Activated CD8-positive, alpha-beta memory T cell treated with anti-CD3 and anti-CD28 coated beads for 24 hours (primary cell): ENCODE results near the gene CBX6.
A peak's percentile ranks its signal among the peaks of the same experiment; 100 is the strongest.
"Not testable (repeated sequence)": the region's sequence is repeated elsewhere in the genome, so short reads cannot be mapped to it uniquely, and the experiment has no call there.

Experiments used
- DNase-seq: peaks from one replicate; pipeline ENCODE4 v3.0.0-alpha.2; 2020

CBX6 gene

DNA sequence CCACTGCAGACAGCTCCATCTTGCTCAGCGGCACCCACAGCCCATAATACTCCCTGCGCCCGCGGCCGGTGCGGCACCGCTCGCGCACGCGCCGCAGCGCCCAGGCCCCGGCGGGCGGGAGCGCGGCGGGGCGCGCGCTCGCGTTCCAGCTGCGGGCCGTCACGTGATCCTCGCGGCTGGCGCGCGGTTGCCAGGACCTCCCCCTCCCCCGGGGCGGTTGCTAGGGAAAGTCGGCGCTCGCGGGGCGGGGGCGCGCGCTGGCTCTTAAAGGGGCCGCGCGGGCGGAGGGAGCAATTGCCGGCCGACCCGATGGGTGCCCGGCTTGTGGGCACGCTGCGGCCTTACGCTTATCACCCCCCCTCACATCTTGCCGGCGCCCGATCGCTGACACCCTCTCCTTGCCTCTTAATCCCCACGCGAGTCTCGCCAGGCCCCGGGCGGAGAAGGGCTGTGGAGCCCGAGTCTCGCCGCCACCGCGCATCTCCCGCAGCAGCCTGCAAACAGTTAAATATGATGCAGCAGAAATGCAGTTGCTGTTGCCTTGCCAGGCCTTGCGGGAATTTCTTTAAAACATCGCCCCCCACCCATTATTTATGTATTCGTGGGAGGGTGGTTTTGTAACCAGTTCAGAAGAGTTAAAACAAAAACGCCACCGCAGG, at the start of gene CBX6:
TSS of gene CBX6 (minus strand) at position 45 of the 659 bp plus-strand sequence. CDS start at position 19, 26 bp downstream.
- DNase-seq, result peak; percentile 97

DNA sequence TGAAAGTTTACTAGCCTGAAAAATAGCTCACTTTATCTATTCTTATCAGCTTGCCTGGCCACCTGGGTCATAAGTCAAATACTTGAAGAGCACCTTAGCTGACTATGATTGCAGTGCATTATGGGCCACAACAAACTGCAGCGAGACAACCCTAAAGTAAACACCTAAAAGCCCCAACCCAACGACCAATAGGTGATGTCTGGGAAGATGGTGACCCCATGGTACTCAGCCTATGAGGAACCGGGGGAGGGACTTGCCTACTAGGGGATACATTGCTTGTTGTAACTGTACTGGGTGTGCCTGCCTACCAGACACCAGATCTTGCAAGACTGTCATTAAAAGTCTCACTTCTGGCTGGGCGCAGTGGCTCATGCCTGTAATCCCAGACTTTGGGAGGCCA, 49.8 kb upstream of the CBX6 start:
- DNase-seq, result no peak

DNA sequence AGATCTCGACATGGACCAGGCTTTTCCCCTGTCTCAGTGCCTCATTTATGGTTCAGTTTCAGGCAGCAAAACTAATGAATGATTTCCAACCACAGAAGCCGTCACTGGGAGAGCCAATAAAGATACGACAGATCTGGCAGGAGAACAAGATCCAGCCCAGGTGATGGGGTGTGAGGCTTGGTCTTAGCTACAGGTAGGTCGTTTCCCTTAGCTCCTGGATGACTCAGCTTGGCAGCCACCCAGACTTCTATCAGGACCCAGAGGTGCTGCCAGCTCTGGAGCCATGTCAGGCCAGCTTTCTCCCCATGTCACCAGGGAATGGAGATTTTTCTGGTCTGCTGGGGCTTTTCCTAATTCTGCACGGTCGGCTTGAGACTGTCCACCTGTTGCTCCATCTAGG, 49.1 kb upstream of the CBX6 start:
- no peak for DNase-seq

DNA sequence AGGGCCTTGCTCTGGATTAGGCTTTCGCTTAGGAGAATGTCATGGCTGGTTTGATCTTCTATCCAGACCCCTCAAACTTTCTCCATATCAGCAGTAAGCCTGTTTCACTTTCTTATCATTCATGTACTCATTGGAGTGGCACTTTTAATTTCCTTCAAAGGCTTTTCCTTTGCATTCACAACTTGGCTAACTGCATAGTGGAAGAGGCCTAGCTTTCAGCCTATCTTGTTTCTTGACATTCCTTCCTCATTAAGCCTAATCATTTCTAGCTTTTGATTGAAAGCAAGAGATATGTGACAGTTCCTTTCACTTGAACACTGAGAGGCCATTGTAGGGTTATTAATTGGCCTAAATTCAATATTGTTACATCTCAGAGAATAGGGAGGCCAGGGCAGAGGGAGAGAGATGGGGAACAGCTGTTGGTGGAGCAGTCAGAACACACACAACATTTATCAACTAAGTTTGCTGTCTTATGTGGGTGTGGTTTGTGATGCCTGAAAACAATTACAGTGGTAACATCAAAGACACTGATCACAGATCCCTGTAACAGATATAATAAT, 47.7 kb upstream of the CBX6 start:
- no peak for DNase-seq

DNA sequence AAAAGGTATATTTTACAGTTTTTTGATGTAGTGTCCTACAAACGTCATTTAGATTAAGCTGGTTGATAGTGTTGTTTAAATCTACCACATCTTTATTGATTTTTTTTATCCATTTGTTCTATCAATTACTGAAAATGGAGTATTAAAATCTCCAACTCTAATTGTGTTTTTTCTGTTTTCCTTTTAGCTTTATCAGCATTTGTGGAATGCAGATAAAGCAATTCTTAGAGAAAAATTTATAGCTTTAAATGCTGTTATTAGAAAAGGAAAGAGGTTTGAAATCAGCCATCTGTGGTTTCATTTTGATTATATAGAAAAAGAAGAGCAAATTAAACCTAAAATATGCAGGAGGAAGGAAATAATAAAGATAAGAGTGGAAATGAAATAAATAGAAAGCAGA, 39.4 kb upstream of the CBX6 start:
- no peak for DNase-seq

DNA sequence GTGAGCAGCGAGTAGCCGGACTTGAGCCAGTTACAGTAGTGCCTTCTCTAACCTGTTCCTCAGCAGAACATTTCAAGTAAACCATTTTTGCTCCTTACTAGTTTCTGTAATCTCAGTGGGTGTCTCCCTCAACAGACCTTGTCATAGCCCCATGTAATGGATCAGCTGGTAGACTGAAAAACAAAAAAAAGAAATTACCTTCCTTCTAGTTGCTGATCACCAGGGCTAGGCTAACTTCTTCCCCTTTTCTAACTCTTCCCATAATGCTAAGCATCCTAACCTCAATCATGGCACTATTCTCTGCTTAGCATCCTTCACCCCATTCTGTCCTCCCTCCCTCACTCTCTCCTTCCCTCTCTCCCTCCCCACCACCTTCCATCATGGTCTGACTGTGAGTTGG, 35.8 kb upstream of the CBX6 start:
- DNase-seq, result no peak

DNA sequence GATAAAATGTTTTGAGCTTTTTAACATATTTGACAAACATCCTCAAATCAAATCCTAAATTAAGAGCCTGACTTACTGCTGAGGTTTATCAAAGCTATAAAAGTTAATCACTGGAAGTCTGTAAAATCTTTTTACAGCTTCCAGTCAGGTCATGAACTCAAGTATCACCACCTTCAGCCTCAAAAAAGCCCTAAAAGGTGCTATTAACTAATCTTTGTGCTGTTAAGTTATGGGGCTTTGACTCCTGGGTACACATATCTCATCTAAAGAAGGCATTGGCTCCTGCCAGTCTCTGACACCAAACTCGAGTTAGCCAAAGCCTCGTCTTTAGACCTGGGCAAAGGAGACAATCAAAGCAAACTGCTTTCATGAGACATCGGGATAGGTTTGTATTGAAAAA, 34.0 kb upstream of the CBX6 start:
- DNase-seq, result no peak

DNA sequence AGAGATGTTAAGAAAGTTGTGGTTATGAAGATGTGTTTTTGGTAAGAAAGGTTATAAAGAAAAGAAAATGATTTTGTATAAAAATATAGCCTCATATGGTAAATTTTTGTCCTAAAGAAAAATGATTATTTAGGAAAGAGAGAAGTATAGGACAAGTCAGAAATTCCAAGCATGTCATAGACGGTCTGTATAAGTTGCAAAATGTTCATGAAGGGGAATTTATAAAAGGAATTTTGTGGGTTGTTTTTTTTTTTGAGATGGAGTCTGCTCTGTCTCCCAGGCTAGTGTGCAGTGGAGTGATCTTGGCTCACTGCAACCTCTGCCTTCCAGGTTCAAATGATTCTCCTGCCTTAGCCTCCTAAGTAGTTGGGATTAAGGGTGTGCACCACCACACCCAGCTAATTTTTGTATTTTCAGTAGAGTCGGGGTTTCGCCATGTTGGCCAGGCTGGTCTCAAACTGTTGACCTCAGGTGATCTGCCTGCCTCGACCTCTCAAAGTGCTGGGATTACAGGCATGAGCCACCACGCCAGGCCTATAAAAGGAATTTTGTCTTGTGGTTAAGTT, 32.1 kb upstream of the CBX6 start:
- DNase-seq, result not testable (repeated sequence)

DNA sequence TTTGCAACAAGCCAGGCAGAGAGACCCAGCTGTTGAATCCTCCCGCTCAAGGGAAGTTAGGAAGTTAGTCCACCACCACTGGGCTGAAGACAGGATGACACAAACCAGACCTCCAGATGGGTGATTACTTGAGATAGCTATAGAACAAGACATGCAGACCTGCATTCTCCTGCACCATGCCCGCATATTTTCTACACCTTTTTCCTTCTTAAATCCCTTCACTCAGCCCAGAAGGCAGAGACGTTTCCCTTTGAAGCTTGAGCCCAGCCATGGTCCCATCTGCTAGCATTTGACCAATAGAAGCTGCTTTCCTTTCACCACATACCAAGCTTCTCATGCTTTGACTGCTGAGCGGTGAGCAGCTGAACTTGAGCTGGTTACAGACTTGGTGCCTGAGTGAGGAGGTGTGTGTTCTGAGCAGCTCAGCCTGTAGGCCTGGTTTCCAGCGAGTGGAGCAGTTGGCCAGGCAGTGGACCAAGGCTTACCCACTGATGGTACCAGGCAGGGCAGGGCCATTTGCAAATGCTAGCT, 29.2 kb upstream of the CBX6 start:
- DNase-seq, result no peak

DNA sequence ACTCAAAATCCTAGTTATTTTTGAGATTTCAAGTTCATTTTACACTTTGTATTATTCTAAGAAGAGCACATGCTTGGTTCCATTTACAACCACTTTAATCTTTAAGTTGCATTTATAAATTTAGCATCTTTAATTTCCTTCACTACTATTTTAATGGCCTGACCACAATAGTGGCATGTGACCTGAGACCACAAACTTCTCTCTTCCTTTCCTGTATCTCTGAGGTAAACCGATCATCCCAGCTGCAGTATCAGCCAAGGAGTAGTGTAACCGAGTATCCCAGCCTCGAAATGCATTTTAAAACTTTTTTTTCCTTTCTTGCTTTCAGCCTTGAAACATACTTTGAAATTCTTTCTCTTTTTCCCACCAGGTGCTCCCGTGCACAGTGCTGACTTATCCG, 28.7 kb upstream of the CBX6 start:
- DNase-seq, result no peak

DNA sequence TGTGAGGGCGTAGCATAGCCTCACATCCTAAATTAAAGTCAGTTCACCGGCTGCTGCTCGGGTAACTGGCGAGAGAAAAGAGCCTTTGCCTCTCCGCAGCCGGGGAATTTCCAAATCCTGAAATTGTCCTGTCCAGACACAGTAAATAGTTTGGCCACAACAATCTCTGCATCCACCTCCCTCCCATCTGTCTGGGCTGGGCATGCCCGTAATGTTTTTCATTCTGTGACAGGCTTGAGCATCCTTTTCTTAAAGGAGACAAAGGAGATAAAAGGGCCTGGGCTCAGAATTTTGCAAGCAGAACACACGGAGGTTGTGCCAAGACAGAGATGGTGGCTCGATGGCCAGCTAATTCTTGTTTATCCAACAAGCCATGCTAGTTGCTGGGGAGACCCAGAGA, 19.2 kb upstream of the CBX6 start:
- no peak for DNase-seq

DNA sequence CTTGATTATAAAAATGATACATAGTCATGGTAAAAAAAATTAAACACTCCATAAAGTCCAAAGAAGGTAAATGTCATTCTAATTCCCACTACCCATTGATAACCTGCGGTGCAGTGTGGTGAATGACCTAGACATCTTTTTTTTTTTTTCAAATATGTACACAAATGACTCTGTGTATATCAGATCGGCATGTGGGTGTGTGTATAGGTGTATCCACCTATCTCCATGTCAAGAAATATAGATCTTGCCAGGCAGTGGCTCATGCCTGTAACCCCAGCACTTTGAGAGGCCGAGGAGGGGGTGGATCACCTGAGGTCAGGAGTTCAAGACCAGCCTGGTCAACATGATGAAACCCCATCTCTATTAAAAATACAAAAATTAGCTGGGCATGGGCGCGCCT, 18.4 kb upstream of the CBX6 start:
- DNase-seq, result no peak

DNA sequence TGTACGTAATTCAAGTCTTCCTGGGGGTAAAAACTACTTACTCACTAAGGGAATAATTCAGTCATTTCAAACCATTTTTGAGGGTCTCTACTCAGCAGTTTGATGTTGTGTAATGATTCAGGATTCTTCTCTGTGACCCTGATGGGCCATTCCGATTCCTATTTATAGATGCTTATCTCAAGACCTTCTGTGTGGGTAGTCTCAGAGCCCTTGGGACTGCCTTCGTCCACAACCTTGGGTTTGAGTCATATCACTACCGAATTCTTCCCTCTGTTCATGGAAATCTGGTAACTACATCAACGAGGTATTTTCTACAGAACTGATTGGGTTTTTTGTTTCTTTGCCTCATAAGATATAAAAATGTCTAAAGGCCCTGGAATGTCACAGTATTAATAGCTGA, 14.3 kb upstream of the CBX6 start:
- no peak for DNase-seq

DNA sequence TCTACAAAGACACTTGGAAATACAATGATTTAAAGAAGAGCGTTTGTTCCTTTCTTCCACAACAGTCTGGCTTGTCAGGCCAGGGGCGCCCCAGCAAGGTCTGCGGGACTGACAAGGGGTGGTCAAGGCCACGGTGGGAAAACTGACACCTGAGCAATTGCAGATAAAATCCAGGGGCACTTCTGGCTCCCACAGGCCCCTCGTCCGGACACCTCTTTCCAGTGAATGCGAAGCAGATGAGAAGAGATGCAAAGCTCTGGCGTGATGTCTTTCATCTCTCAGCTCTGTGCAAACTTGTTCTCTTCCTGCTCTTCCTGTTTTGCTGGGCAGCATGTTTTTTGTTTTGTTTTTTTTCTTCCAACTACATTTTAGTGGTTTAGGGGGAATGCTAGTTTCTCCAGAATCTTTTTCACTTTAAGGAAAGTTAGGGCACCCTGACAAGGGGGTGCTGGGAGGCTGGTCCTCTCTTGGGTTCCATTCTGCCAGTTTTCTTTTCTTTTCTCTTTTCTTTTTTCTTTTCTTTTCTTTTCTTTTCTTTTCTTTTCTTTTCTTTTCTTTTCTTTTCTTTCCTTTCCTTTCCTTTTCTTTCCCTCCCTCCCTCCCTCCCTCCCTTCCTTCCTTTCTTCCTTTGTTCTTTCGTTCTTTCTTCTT, 11.1 kb upstream of the CBX6 start:
- no peak for DNase-seq

DNA sequence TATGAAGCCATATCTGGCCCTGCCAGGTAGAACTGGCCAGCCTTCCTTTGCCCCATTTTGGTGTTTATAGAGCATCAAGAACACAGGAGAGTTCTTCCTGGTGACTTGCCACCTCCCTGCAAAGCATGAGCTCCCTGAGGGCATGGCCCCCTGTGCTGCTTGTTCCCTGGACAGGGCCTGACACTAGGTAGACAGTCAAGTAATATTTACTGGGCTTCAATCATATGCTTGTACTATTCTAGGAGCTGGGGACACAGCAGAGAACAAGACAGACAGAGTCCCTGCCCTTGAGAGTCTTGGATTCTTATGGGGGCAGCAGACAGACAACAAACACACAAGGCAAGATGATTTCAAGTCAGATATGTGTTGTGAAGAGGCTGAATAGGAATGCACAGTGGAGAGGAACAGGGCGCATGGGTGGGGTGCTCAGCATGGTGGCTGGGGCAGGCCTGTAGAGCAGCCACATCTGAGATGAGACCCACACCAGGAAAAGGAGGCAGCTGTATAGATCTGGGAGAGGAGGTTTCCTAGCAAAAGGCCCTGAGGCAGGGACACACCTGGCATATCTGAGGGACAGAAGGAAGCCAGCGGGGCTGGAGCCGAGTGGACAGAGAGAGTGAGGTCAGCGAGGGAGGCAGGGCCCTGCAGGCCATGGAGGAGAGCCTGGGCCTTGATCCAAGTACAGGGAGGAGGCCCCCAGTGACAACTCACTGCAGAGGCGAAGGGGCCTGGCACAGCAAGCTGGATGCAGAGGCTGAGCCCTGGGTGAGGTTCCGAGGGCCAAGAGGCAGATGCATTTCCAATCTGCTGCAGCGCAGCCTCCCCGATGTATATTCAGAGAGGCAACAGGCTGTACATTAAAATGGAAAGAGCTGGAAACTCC, 10.2 kb upstream of the CBX6 start:
- no peak for DNase-seq

DNA sequence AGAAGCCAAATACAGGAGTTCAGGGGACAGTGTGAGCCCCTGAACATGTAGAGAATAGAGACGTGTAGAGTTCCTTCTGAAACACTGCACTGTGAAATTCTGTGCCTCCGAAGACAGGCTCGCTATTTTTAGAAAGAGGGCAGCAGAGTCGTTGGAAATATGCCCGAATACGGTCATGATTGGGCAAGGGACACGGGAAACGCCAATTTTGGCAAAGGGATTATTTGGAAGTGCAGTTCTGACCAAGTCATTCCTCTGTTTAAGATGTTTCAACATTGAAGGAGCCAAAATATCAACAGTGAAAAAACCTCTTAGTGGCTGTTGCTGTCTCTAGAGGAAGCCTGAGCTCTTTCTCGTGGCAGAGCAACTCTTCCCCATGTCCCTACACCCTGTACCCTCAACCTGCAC, 9.5 kb upstream of the CBX6 start:
- DNase-seq, result no peak

DNA sequence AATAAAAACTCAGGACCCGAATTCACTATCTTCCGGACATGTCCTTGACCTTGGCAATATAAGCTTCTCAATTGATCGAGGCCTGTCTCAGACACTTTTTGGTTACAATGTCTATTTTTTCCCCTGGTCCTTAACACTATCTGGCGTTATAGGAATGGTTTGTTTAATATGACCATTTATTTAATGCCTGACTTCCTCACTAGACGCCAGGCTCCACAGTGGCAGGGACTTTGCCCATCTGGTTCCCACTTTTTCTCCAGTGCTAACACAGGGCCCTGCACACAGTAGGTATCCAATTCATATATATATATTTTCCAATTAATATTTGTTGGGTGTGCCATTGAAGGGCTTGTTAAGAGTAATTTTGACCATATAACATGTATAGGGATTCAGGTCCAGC, 7.9 kb upstream of the CBX6 start:
- DNase-seq, result no peak

DNA sequence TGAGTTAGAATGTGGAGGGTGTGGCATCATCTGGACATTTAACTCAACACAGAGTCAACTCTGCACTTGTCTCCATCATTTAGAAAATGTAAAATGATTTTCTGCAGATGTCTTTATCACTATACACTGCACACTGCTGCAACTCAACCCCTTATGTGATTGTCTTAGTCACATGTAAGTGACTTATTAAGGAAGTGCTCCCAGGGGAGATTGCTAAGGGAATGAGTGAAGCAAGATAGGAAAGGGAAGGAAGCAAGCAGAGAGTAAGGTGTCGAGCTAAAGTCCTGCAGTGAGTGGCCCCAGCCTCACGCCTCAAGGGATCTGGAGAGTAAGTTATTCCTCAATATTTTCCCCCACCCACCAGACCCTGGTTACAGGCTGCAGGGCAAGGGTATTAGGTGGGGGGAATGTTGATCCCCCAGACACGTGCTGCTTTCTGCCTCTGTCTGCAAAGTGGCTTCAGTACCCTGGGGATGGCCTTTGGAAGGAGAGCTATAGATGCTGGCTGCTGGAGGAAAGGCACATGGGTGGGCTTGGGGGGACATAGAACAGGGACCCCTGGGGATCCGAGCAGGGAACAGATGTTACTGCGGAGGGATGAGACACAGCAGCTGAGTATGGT, 7.2 kb upstream of the CBX6 start:
- DNase-seq, result no peak

DNA sequence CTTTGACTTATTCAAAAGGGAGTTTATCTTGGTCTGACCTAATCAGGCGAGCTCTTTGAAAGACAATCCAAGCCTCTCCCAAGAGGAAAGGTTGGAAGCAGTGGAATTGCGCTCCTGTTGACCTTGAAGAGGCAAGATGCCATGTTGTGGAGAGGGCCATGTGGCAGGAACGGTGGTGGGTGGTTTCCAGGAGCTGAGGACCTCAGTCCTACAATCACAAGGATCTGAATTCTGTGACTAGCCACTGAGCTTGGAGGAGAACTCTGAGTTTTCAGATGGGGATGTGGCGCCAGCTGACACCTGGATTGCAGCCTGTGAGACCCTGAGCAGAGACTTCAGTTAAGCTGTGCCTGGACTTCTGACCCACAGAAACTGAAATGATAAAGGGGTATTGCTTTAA, 6.0 kb upstream of the CBX6 start:
- no peak for DNase-seq

DNA sequence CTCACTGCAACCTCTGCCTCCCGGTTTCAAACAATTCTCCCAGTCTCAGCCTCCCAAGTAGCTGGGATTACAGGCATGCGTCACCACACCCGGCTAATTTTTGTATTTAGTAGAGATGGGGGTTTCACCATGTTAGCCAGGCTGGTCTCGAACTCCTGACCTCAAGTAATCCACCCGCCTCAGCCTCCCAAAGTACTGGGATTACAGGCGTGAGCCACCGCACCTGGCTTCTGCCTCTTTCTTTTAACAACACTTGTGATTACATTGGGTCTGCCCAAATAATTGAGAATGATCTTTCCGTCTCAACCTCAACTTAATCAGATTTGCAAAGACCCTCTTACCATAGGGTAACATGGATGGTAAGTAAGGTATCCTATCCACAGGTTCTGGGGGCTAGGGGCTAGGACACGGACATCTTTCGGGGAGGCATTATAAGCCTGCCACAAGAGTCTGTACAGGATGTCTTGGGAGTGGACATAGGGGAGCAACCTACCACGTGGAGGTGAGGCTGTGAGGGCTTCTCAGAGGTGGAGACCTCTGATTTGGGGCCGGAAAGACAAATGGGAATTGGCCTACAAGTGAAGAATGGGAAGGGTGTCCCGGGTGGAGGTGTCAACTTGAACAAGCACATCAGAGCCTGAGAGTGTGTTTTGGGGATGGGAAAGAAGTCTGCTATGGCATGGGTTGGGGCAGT, 2.7 kb upstream of the CBX6 start:
- no peak for DNase-seq

DNA sequence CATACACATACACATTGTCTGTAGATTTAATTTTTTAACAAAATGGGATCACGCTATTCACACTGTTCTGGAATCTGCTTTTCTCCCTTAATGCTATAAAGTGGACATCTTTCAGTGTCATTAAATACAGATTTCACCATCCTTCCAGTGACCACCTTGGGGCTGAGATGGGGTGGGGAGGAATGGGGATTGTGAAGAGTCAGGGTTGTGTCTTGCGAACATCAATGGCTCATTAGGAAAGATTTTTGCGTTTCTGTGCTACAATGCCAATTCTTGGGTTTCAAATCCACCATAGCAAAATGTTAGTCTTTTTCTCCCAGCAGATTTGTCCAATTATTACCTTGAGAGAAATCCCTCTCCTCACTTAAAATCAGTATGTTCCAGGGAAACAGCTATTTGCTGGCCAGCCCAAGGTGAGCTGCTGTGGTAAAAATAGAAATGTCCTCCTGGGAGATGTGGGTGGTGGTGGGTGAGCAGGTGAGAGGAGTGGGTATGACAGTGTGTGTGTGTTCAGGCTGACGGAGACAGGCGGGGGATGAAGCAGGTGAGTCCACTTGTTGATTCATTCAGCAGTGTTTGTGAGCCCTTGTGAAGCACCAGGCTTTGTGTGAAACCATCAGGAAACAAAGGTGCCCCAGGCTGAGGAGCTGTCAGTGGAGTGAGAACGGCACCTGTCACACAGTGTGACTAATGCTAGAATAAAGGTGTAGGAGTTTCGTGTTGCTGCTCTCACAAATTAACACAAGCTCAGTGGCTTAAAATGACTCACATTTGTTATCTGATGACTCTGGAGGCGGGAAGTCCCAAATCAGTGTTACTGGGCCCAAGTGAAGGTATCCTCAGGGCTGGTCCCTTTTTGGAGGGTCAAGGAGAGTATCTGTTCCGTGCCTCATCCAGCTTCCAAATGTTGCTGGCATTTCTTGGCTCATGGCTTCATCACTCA, 1.7 kb upstream of the CBX6 start:
- peak; percentile 83 for DNase-seq
